Measurements from ENCODE around the gene MYO15A. TPM values are rescaled to one million over a fixed set of nuclear protein-coding genes. Genes with fewer than 3 reads are reported as not detected.

MYO15A gene
- total RNA-seq, 4 donors from 2014 or later, result 0.33 to 0.98 (median 0.61) TPM

DNA sequence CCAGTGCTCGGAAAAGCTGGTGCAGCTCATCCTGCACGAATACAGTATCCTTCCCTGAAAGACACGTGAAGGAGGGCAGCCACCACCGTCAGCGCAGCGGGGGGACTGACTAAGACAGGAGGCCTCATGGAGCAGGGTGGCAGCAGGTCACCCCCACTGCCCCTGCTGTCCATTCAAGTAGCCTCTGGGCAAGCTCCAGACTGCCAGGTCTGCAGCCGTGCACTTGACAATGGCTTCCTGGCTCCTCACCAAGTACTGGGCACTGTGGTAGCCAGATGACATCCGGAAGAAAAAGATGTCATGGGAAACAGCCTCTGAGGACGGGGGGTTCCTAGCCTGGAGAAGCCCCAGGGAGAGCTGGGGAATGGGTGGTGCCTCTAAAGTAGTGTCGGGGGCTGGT is 7.9 kb upstream of the MYO15A start:
- WGBS, result no CpG with 5 or more reads among the region's 10 CpGs
- H3K36me3 ChIP-seq, result peaks cover 23 to 96% (median 89%) of the 10 kb centered on the region in 4 donors
- intact Hi-C loops (cut with DNase I), result no loop called here

DNA sequence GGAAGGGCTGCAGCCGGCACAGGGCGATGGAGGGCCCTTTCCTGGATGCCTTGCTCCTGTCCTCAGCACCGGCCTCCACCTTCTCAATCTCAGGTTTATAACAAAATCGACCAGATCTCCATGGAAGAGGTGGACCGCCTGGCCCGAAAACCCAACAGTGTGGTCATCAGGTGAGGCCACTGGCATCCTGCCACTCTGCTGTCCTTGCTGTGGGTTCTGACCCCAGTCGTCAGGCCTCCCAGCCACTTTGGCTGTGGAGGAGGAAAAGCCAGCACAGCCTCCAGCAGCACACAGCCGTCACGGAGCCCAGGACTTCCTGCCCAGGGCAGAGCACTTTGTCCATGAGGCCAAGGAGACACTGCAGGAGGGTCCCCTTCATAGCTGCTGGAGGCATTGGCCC is 6.7 kb upstream of the MYO15A start:
- DNase-seq (ENCODE audit: extremely low spot score), result no peak
- H3K36me3 ChIP-seq, result peaks cover 20 to 96% (median 84%) of the 10 kb centered on the region in 4 donors
- intact Hi-C loops (cut with DNase I), result no loop called here

More for the DNA sequence above, 7.9 kb upstream of the MYO15A start:
- no peak for DNase-seq (ENCODE audit: extremely low spot score)
- Histone ChIP-seq H3K27ac (replicated peaks in 1 of 4) (no peak overlapping the region), H3K9me3 (no peaks in the 10 kb centered on the region), H3K4me1 (no peaks in the 10 kb centered on the region), H3K27me3 (no peaks in the 10 kb centered on the region), H3K4me3 (no peak overlapping the region)
- TF ChIP-seq EP300 (IDR thresholded peaks at IDR 0.05), result no peak
- no peak for TF ChIP-seq POLR2A (IDR thresholded peaks at IDR 0.05; ENCODE audit: low read depth)
- TF ChIP-seq, protein P1, sequence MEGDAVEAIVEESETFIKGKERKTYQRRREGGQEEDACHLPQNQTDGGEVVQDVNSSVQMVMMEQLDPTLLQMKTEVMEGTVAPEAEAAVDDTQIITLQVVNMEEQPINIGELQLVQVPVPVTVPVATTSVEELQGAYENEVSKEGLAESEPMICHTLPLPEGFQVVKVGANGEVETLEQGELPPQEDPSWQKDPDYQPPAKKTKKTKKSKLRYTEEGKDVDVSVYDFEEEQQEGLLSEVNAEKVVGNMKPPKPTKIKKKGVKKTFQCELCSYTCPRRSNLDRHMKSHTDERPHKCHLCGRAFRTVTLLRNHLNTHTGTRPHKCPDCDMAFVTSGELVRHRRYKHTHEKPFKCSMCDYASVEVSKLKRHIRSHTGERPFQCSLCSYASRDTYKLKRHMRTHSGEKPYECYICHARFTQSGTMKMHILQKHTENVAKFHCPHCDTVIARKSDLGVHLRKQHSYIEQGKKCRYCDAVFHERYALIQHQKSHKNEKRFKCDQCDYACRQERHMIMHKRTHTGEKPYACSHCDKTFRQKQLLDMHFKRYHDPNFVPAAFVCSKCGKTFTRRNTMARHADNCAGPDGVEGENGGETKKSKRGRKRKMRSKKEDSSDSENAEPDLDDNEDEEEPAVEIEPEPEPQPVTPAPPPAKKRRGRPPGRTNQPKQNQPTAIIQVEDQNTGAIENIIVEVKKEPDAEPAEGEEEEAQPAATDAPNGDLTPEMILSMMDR (IDR thresholded peaks at IDR 0.05), result no peak
- no peak for TF ChIP-seq POLR2AphosphoS5 (IDR thresholded peaks at IDR 0.05)

DNA sequence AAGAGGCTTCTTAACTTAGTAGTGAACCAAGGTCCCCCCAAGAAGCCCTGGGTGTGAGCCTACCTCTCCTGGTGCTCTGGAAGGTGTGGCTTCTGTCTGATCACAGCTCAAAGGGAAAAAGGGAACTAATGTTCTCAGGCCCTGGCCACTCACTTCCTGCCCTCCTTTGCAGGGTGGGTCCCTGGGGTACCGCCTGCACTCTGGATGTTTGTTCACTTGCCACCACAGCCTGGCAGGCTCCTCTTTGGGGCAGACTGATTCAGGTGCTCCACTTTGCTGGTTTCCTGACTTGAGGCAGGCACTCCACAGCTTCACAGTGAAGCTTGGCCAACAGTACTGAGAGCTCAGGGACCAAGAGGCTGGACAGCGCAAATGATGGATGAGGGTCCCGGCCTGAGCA is 5.9 kb upstream of the MYO15A start:
- no peaks in the 10 kb centered on the region for H3K27me3 ChIP-seq
- TF ChIP-seq POLR2AphosphoS5 (IDR thresholded peaks at IDR 0.05), result no peak
- no peak for TF ChIP-seq POLR2A (IDR thresholded peaks at IDR 0.05; ENCODE audit: low read depth)
- TF ChIP-seq EP300 (IDR thresholded peaks at IDR 0.05), result no peak
- TF ChIP-seq, protein P1 (IDR thresholded peaks at IDR 0.05), result no peak
- H3K36me3 ChIP-seq, result peaks cover 22 to 96% (median 84%) of the 10 kb centered on the region in 4 donors
- no peaks in the 10 kb centered on the region for H3K9me3 ChIP-seq
- no peak for DNase-seq (ENCODE audit: extremely low spot score)
- intact Hi-C loops (cut with DNase I), result no loop called here
- no peak overlapping the region for H3K4me3 ChIP-seq
- WGBS, result 48% methylated on average over 2 of the region's 3 CpGs
- H3K4me1 ChIP-seq, result no peaks in the 10 kb centered on the region
- no peak overlapping the region for H3K27ac ChIP-seq (replicated peaks in 1 of 4)

More for the DNA sequence above, 6.7 kb upstream of the MYO15A start:
- no peak overlapping the region for H3K27ac ChIP-seq (replicated peaks in 1 of 4)
- H3K27me3 ChIP-seq, result no peaks in the 10 kb centered on the region
- H3K4me1 ChIP-seq, result no peaks in the 10 kb centered on the region
- no peak overlapping the region for H3K4me3 ChIP-seq
- WGBS, result 86% methylated on average over 6 of the region's 9 CpGs
- no peaks in the 10 kb centered on the region for H3K9me3 ChIP-seq
- TF ChIP-seq POLR2A (IDR thresholded peaks at IDR 0.05; ENCODE audit: low read depth) (no peak), POLR2AphosphoS5 (IDR thresholded peaks at IDR 0.05) (no peak), EP300 (IDR thresholded peaks at IDR 0.05) (no peak)
- TF ChIP-seq, protein P1 (IDR thresholded peaks at IDR 0.05), result no peak

DNA sequence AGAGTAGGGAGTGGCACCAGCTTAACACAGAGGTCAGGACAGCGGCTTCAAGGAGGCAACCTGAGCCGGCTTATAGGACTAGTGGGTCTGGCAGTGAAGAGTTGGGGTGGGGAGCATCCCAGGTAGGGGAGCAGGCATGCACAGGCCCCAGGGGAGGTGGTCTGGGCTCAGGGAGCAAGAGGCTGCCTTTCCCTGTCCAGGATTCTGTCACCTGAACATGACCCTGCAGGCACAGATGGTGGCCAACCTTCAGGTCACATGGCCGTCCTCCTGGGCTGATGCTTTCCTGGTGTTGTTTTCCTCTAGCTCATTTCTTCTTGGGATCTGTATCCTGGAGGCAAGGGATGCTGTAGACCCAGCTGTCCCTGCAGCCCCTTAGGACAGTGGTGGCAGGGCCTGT is 3.5 kb upstream of the MYO15A start:
- DNase-seq (ENCODE audit: extremely low spot score), result no peak
- TF ChIP-seq POLR2AphosphoS5 (IDR thresholded peaks at IDR 0.05), result no peak
- 75% methylated on average over 2 of the region's 3 CpGs for WGBS
- no peak overlapping the region for H3K27ac ChIP-seq (replicated peaks in 1 of 4)
- no peaks in the 10 kb centered on the region for H3K27me3 ChIP-seq
- peaks cover 18 to 77% (median 62%) of the 10 kb centered on the region in 4 donors for H3K36me3 ChIP-seq
- no peaks in the 10 kb centered on the region for H3K4me1 ChIP-seq
- intact Hi-C loops (cut with DNase I), result no loop called here
- H3K9me3 ChIP-seq, result no peaks in the 10 kb centered on the region
- no peak overlapping the region for H3K4me3 ChIP-seq

DNA sequence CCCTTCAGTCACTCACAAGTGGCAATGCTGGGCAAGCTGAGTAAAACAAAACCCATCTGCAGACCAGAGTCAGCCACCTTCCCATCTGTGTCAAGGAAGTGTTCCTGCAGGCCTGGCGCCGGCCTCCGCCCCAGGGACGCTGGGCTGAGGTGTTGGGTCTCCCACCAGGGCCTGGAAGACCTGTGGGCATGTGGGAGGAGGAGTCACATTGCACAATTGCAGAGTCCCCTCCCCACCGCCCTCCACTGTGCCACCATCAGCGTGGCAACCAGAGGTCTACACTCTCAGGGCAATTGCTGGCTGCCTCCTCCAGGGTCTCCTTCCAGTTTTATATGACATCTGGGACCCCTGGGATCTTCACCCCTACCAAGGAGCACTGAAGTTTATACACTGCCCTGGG is 3.0 kb upstream of the MYO15A start:
- TF ChIP-seq POLR2AphosphoS5 (IDR thresholded peaks at IDR 0.05) (no peak), EP300 (IDR thresholded peaks at IDR 0.05) (no peak), POLR2A (IDR thresholded peaks at IDR 0.05; ENCODE audit: low read depth) (no peak)
- TF ChIP-seq, protein P1 (IDR thresholded peaks at IDR 0.05), result no peak
- Histone ChIP-seq H3K27me3 (no peaks in the 10 kb centered on the region), H3K27ac (replicated peaks in 1 of 4) (no peak overlapping the region), H3K4me1 (no peaks in the 10 kb centered on the region), H3K36me3 (peaks cover 18 to 71% (median 56%) of the 10 kb centered on the region in 4 donors), H3K9me3 (no peaks in the 10 kb centered on the region), H3K4me3 (no peak overlapping the region)
- WGBS, result no CpG with 5 or more reads among the region's 6 CpGs
- DNase-seq (ENCODE audit: extremely low spot score), result no peak
- intact Hi-C loops (cut with DNase I), result no loop called here

All from esophagus muscularis mucosa (tissue), 4 donors.